ENCODE data around the gene NPTX1.

DNA sequence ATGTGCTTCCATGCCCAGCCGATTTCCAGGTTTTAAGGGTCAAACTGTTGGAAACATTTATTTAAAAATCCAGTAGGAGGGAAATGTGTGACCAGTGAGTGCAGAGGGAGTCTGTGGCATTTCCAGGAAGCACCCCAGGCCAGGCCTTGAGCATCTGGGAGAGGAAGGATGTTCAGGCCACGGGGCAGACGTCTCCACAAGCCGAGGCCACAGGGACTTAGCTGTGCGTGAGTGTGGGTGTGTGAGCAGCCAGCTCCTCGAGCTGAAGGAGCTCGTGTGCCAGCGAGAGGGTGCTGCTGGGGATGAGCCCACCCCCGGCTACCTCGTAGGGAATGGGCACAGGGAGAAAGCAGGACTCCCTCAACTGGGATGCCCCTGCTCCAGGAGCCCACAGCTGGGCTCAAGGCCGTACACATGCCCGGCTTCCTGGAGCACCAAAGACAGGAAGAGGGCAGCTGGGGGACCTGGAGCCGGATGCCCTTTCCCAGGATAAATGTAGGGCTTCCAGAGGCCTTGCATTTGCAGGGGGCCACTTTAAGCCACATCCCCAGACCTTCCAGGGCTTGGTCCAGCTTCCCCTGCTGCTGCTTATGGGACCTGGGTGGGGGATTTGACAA, 12.5 kb downstream of the NPTX1 start:
- TF ChIP-seq, protein P1, sequence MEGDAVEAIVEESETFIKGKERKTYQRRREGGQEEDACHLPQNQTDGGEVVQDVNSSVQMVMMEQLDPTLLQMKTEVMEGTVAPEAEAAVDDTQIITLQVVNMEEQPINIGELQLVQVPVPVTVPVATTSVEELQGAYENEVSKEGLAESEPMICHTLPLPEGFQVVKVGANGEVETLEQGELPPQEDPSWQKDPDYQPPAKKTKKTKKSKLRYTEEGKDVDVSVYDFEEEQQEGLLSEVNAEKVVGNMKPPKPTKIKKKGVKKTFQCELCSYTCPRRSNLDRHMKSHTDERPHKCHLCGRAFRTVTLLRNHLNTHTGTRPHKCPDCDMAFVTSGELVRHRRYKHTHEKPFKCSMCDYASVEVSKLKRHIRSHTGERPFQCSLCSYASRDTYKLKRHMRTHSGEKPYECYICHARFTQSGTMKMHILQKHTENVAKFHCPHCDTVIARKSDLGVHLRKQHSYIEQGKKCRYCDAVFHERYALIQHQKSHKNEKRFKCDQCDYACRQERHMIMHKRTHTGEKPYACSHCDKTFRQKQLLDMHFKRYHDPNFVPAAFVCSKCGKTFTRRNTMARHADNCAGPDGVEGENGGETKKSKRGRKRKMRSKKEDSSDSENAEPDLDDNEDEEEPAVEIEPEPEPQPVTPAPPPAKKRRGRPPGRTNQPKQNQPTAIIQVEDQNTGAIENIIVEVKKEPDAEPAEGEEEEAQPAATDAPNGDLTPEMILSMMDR (IDR thresholded peaks at IDR 0.05; ENCODE audit: low read depth, low read length, poor library complexity, severe bottlenecking), result no peak
- TF ChIP-seq EZH2phosphoT487 (IDR thresholded peaks at IDR 0.05; ENCODE audit: borderline replicate concordance, low read length), result no peak

All from DOHH2 (cell line).